ENCODE results near the gene SBK2. TPM values are rescaled to one million over a fixed set of nuclear protein-coding genes. Genes with fewer than 3 reads are reported as not detected.

The SBK2 gene
- total RNA-seq, 1 donor from 2014 or later: 0.75 TPM

DNA sequence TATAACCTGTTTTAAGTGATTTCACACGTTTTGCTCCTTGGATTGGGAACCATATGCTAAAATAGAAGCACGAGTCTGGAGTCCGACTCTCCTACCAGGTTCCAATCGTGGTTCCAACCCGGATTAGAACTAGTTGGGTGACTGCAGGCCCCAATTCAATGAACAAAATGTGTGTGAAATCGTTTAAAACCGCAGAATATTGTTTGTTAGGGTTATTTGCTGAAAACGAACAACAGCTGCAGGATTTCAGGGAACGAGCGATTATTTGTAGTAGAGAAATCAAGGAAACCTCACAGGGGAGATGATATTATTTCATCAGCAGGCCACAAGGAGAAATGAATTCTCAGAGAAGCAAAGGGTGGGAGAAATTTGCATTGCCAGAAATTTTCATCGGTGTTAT, 32.0 kb downstream of the SBK2 start:
- DNase-seq (ENCODE audit: extremely low spot score, unreplicated experiment): no peak
- Mint-ChIP-seq H3K36me3 (no peaks in the 10 kb centered on the region), H3K4me1 (ENCODE audit: unreplicated experiment) (no peaks in the 10 kb centered on the region), H3K27me3 (peaks cover 22% of the 10 kb centered on the region), H3K27ac (no peak overlapping the region), H3K9me3 (no peaks in the 10 kb centered on the region), H3K4me3 (no peak overlapping the region)
- TF ChIP-seq, protein P1, sequence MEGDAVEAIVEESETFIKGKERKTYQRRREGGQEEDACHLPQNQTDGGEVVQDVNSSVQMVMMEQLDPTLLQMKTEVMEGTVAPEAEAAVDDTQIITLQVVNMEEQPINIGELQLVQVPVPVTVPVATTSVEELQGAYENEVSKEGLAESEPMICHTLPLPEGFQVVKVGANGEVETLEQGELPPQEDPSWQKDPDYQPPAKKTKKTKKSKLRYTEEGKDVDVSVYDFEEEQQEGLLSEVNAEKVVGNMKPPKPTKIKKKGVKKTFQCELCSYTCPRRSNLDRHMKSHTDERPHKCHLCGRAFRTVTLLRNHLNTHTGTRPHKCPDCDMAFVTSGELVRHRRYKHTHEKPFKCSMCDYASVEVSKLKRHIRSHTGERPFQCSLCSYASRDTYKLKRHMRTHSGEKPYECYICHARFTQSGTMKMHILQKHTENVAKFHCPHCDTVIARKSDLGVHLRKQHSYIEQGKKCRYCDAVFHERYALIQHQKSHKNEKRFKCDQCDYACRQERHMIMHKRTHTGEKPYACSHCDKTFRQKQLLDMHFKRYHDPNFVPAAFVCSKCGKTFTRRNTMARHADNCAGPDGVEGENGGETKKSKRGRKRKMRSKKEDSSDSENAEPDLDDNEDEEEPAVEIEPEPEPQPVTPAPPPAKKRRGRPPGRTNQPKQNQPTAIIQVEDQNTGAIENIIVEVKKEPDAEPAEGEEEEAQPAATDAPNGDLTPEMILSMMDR (conservative IDR thresholded peaks at IDR 0.05): no peak

DNA sequence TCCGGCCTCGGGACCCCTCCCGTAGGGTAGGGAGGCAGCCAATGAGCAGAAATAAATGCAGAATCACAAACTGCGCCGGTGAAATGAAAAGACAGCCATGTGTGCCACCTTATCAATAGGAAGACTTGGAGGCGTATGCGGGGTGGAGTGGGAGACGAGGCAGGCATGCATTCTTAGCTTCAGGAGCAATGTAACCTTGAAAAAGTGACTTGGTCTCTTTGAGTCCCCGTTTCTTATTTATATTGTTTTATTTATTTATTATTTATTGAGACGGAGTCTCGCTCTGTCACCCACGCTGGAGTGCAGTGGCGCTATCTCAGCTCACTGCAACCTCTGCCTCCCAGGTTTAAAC, 32.7 kb downstream of the SBK2 start:
- TF ChIP-seq, protein P1 (conservative IDR thresholded peaks at IDR 0.05): no peak
- Mint-ChIP-seq H3K9me3 (no peaks in the 10 kb centered on the region), H3K27ac (no peak overlapping the region), H3K4me1 (ENCODE audit: unreplicated experiment) (no peaks in the 10 kb centered on the region), H3K4me3 (peak overlapping the region; percentile 72), H3K36me3 (no peaks in the 10 kb centered on the region), H3K27me3 (peaks cover 22% of the 10 kb centered on the region)
- no peak for DNase-seq (ENCODE audit: extremely low spot score, unreplicated experiment)

DNA sequence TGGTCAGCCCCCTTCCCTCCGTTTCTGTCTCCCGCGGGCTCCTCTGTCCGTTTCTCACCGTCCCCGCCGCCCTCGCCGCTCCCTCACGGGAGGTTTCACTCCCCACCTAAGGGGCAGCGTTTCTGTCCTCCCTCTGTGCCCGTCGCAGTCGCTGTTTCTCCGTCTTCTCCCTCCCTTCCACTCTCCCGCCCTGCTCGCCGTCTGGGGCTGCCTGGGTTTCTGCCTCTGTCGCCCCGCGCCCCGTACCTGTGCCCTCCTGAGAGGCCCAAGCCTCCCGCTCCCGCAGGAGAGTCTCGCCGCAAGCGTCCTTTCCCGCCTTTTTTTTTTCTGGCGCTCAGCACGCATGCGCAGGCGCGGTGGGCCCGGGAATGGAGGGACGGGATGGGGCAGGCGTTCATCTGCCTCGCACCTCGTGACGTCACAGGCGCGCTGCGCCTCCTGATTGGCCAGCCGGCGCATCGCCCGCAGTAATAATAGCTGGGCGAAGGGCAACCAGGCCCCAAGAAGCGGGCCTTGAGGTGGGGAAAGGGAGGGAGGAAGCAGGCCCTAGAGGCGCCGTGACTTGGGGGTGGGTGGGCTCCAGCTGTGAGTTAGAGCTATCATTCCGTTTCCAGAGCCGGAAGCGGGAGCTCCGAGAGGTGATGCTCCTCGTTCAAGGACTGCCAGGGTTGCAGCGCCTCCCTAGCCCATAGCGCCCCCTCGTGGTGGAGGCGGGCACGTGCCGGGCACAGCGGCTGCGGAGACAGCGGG, 33.3 kb downstream of the SBK2 start:
- TF ChIP-seq, protein P1 (conservative IDR thresholded peaks at IDR 0.05): peak; percentile 99

DNA sequence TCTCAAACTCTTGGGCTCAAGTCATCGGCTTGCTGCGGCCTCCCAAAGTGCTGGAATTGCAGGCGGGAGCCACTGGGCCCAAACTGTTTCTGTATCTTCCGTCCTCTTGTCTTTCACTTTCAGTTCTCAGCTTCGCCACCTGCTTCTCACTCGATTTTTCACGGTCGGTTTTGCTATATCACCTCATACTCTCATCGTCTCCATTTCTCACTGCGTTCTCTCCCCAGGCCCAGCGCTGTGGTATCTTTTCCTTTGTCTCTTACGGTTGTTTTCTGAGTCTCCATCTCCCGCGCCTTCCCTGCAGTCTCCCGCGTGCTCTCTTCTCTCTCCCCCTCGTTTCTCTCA, 33.8 kb downstream of the SBK2 start:
- DNase-seq (ENCODE audit: extremely low spot score, unreplicated experiment): no peak
- no peaks in the 10 kb centered on the region for H3K36me3 Mint-ChIP-seq
- TF ChIP-seq, protein P1 (conservative IDR thresholded peaks at IDR 0.05): no peak
- no peaks in the 10 kb centered on the region for H3K9me3 Mint-ChIP-seq
- H3K27ac Mint-ChIP-seq: no peak overlapping the region
- H3K4me3 Mint-ChIP-seq: no peak overlapping the region
- no peaks in the 10 kb centered on the region for H3K4me1 Mint-ChIP-seq (ENCODE audit: unreplicated experiment)
- H3K27me3 Mint-ChIP-seq: peaks cover 24% of the 10 kb centered on the region

More for the DNA sequence above, 33.3 kb downstream of the SBK2 start:
- Mint-ChIP-seq H3K4me1 (ENCODE audit: unreplicated experiment) (no peaks in the 10 kb centered on the region), H3K36me3 (no peaks in the 10 kb centered on the region), H3K27me3 (peaks cover 23% of the 10 kb centered on the region), H3K27ac (no peak overlapping the region), H3K9me3 (no peaks in the 10 kb centered on the region), H3K4me3 (peak overlapping the region; percentile 72)
- peak; percentile 93 for DNase-seq (ENCODE audit: extremely low spot score, unreplicated experiment)

DNA sequence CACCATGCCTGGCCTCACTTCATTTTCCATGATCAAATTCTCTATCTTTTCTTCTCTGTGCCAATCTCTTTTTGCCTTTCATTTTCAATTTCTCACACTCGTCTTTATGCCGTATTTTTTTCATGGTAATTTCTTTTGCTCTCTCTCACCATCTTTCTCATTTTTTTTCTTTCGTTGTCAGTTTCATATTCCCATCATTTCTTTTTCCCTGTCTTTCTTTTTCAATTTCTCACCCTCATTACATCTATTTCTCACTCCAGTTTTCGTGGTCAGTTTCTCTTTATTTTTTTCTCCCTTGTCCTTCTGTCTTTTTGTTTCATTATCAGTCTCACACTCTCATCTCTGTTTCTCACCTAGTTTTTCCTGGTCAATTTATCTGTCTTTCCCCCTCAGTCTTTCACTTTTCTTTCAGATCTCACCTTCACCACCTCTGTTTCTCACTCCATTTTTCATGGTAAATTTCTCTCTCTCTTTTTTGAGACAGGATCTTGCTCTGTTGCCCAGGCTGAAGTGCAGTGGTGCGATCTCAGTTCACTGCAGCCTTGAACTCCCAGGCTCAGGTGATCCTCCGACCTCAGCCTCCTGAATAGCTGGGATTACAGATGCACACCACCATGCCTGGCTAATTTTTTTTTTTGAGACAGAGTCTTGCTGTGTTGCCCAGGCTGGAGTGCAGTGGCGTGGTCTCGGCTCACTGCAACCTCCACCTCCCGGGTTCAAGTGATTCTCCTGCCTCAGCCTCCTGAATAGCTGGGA, 34.6 kb downstream of the SBK2 start:
- no peak overlapping the region for H3K4me3 Mint-ChIP-seq
- DNase-seq (ENCODE audit: extremely low spot score, unreplicated experiment): no peak
- TF ChIP-seq, protein P1 (conservative IDR thresholded peaks at IDR 0.05): no peak
- H3K36me3 Mint-ChIP-seq: no peaks in the 10 kb centered on the region
- H3K27me3 Mint-ChIP-seq: peaks cover 18% of the 10 kb centered on the region
- no peaks in the 10 kb centered on the region for H3K4me1 Mint-ChIP-seq (ENCODE audit: unreplicated experiment)
- H3K9me3 Mint-ChIP-seq: no peaks in the 10 kb centered on the region
- H3K27ac Mint-ChIP-seq: no peak overlapping the region
